HG03280 (cell line): Measurements from ENCODE around the gene PCSK6.

Source experiments
- ATAC-seq: cut with Tn5 transposase; IDR thresholded peaks from one replicate; pipeline ENCODE4 v1.9.1; 2021; ENCODE audit warnings: mild to moderate bottlenecking, moderate library complexity; ENCODE audit not compliant: unreplicated experiment

Gene PCSK6

DNA sequence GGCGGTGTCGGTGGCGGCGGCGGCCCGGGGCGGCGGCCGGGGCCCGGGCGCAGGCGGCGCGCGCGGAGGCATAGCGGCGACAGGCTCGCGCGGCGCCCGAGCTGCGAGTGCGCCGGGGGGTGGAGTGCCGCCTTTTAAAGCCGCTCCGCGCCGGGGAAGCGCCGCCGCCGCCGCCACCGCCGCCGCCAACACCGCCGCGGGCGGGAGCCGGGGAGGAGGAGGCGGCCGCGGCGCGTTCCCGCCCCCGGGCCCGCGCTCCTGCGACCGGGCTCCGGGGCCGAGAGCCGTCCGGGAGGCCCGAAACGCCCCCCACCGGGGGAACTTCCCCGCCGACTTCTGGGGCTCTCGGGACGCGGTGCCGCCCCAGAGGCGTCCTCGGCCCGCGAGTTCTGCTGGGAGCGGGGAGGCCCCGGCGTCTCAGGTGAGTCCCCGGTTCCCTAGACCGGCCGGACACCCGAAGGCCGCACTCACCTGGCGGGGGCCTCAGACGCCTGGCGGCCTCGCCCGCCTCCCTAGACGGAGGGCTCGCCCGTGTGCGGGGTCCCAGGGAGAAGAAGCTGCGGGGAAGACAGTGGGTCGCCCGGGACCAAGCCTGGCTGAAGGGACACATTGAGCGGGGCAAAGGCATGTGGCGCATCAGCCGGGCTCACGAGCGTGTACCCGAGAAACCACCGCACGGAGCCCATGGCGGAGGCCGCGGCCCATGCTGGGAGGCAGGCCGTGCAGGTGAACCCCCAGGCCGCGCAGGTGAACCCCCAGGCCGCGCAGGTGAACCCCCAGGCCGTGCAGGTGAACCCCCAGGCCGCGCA is at the start of gene PCSK6:
TSS of gene PCSK6 (minus strand) at position 109 of the 809 bp plus-strand sequence. CDS start at position 72, 37 bp downstream.
- no peak for ATAC-seq

DNA sequence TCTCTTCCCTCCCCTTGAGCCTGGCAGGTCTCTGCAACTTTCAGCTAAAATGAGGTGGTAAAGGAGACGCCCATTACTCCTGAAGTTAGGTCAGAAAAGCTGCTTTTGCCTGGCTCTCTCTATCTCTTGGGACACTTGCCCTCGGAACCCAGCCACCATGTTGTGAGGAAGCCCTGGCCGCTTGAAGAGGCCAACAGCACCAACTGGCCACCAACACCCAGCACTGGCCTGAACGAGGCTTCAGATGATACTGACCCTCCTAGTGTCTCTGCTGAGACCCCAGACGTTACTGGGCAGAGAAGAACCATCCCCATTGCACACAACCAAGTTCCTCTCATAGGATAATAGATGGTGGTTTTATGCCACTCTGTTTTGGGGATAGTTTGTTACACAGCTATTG is 49.5 kb upstream of the PCSK6 start:
- no peak for ATAC-seq

DNA sequence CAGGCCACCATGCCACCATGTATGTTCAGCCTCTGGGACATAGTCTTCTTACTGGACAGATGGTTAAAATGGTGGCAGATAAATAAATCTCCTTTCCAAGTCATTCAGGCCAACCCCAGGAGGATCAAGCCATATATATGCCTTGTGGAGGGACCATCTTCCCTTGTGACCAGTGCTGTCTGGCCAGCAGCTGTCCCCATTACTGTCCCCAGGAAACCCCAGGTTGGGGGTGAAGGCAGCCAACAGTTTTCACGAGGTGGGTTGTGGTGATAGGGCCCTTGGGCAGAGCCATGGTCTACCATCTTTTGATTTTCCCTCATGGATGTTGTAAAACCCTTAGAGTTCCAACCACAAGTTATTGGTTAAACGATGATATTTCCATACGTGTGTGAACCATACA is 48.7 kb upstream of the PCSK6 start:
- ATAC-seq = no peak

DNA sequence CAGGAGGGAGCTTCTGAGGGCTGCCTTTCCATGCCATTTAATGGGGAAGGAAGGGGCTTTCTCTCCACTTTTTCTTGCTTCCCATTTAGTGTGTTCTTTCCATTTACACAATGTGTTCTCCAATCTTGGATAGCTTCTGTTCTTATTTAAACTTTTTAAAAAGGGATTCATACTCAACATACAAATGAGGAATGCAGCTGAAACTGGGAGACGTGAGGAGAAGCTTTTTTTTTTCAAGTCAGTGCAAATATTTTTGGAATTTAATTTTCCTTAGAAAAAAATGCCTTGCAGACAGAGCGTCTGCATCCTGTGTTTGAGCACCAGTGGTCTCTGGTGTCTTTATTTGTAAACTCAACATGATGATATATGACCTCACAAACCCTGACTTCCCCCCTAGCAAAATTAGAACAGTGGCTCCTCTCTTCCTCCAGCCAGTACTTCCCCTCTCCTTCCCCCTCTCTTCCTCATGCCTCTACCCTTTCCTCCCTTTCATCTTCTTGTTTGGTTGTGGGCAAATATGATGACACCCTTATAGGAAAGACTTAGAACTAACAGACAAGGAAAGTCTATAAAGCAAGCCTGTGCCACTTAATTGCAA is 48.1 kb upstream of the PCSK6 start:
- no peak for ATAC-seq

DNA sequence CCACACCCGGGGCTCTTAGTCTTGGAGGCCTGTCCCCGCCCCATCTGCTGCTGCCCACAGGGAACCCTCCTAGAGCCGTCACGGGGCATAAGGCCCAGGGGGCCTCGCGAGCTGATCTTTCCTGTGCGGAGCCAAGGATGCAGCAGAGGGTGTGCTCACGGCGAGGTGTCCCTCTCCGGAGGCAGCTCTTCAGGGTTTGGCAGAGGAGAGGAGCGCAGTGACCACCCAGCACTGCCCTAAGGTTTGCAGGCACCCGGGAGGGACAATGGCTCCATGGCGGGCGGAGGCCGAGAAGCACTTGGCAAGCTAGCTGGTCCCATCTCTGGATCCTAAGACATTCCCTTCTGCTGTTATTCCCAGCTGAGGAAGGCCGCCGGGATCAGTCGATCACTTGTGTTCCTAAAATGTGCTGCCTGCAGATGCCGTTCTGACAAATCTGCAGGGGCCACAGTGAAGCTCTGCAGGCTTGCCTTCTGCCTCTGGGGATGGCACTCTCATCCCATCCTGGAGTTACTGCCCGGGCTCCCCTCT is 47.4 kb upstream of the PCSK6 start:
- ATAC-seq = no peak

DNA sequence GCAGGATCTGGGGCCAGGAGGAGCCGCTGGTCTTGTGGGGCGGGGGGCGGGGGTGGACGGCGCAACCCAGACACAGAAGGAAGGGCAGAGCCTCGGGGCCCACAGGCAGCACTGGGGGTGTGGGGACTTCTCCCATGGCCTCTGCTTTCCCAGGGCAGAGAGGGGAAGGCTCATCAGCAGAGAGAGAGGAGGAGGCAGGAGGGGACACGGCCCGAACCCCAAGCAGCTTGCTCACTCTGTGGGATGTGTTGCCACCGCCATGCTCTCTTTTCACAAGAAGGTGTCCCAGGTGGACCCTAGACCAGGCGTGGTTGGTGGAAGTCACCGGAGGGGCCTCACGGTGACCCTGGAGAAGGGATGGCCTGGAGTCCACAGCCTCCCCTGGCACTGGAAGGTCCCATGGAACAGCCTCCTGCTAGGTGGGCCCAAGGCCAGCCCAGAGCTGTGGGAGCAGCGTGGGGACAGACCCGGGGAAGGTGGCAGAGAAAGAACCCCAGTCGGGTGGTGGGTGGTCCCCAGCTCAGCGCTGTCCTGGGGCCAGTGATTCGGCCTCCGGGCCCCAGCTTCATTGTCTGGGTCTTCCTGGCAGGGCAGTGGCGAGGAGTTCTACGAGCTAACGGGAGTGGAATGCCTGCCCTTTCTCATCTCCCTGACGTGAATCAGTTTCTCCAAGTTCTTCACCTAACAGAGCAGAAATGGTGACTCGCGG is 46.8 kb upstream of the PCSK6 start:
- no peak for ATAC-seq

DNA sequence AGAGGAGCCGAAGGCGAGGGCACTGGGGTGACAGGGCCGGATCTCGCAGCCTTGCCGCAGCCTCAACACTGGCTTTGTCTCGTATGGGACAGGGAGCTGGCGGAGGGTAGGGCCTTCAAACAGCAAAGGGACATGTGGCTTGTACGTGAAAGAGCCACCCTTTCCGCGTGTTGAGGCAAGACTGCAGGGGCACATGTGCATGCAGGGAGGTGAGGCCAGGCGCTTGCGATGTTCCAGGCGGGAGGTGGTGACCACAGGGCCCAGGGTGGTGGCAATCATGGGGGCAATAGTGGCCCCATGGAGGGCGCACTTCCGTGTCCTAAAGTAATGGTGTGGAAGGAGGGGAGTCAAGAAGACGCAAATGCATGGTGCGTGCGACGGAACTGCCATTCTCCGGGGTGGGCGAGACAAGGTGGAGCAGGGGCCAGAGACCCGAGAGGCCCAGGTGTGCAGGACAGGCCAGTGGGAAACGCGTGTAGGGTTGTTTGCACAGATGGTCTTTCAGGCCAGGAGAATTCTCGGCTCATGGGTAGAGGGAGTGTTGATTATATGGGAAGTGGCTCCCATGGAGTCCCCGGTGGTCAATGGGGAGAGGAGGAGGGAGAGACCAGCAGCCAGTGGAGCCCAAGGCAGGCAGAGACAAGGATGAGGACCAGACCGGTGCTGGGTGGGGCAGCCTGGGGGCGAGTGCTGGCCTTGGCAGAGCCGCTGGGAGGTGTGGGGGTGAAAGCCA is 45.8 kb upstream of the PCSK6 start:
- ATAC-seq = no peak

DNA sequence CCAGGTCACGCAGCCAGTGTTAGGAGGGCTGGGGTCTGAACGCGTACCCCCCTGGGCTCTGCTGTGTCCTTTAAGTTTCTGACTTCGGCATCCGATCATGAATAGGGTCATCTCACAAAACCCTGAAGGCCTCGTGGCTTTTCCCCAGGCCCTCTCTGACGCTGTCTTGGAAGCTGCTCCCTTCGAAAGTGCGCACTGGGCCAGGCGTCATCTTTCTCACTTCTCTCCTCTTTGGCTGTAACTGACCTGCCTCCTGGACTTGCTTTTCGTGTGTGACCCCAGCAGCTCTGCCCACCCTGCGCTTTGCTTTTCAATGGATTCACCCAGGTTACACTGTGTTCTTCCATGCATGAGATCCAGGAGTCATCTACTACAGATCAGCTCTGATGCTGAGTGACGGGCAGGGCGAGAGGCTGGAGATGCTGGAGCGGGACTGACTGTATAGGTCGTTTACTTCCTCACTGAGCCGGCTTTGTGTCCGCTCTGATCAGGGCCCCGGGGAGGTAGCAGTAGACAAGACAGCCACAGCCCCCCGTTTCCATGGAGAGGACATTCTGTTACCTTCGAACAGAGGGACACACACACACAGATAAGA is 45.0 kb upstream of the PCSK6 start:
- ATAC-seq = no peak

DNA sequence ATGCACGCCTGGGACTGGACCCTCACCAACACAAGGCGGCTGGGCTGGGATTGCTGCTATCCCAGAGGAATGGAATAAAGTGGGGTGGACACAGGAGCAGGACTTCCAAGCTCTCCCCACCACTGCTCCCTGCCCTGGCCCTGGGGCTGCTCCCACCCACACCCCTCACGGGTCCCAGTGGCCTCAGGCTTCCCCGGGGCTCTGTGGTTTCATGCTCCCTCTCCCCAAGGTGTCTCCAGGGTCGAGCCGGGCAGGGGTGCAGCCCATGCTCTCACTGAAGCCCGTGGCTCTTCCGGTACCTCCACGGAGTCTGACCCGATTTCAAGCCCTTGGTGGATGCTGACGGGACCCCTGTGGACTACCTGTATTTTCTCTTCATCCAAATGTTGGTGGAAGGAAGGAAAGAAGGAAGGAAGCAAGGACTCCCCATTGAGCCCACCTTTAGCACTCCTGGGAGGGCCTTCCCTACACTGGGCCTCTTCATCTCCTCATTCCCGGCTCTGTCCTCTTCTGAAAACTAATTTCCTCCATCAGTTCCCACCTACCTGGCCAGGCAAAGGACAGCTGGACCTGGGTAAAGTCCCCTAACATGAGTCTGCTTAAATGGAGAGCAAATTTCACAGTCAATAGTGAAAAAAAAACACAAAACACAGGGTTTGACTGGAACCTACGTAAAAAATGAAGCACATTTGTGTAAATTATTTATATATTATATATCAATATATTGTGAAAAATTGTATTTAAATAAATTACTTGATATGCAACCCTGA is 44.0 kb upstream of the PCSK6 start:
- no peak for ATAC-seq

DNA sequence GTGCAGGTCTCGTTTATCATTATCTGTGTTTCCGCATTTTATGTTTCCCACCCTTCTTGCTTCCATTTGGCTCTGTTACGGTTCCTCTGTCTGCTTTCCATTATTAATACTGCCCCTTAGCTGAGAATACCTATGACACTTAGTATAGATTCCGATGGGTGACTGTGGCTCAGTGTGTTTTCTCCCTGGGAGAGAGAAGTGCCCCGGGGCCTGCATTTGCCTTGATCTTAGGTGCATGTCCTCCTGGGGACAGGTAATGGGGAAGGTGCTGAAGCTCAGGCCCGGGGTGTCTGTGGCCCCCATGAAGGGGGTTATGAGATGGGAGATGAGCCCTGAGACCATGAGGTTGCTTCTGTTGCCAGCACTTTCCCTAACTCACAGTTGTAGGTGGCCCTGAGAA is 43.4 kb upstream of the PCSK6 start:
- ATAC-seq = no peak

DNA sequence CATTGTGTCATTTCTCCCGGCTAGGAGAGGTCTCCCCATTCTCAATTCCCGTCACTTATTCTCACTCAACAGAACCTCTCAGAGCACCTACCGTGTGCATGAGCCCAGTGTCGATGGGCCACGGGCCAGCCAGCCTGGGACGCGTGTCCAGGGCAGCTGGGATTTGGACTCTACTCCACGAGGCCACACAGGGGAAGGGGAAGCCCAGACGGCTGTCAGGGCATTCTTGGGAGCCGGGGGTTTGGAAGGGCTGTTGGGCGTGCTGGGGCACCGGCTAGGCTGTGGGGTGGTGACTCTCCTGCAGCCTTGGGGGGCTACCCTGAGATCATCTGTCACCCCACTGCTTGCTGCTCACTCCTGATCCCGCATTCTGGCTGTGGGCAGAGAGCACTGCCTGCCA is 41.7 kb upstream of the PCSK6 start:
- no peak for ATAC-seq

DNA sequence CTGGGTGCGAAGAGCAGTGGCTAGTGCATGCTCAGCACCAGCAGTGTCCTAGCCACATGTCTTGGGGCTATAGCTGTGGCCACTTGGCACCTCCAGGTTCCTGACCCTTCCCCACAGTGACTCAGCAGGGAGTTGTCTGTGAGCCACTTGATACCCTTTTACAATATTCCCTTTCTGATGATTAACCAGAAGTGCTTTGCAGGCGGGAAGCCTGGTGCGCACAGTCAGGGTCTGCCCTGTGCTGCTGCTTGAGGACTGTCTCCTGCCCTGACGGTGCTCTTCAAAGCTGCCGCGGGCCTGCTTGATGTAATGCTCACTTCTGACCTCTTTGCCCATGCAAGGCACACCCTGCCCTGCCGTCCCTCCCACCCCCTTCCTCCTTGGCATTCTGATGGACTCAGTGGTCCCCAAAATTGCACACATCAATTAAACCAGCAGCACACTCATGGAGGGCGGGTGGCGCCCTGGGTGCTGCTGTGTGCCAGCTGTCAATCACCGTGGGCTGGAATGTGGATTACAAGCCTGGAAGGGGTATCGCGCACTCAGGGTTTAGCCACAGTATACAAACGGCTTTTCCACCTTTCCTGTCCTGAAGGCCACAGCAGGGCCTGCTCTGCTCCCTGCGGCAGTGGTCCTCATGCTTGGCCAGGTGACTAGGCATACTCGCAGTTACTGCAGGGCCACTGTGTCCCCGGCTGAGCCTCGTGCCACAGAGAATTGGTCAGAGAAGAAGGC is 40.9 kb upstream of the PCSK6 start:
- no peak for ATAC-seq

DNA sequence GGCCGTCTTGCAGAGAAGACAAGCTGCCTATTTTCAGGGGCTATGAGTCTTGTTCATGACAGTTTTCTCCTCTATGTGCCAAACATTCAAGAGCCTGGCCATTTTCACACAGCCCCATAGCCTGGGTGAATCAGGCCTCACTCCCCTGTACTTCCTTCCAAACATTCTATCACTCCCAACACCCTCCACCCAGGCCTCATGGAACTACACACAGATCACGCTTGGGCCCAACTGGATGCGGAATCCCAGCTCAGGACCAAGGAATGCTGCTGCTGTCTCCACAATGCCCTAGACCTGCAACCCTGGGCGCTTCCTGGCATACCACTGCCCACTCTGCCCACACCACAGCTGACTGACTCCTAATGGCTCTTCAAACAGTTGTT is 39.4 kb upstream of the PCSK6 start:
- ATAC-seq = no peak

DNA sequence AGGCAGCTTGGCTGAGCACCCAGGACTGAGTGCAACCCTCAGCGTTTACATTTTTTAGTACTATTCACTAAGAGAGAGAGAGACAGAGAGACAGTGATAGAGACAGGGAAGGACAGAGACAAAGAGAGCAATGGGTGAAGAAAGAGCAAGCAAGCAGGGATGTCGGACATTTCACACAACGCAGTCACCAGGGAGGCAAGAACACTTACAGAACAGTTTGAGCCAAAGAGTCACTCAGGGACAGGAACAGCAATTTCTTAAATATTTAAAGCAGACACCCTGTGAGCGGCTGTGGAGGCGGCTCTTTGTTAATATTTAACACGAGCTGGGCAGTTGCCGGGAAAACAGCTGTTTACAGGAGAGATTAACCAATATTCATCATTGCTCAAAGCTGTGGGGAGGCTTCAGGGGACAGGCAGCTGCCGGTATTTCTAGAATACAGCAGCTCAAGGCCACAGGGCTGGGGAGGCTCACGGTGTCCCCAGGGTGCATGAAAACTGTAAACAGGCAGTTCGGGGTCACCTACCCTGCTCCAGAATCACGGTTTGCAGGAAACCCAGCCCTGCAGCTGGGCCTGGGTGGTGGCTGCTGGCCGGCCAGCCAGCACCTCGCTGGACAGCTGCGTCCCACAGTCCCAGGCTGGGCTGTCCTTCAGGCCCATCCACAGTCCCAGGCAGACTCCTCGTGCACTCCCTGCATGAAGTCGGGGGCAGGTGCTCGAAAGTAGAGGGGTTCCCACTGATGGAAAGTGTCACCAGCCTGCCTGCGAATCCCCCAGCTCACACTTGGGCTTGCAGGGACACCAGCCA is 38.8 kb upstream of the PCSK6 start:
- ATAC-seq = no peak

DNA sequence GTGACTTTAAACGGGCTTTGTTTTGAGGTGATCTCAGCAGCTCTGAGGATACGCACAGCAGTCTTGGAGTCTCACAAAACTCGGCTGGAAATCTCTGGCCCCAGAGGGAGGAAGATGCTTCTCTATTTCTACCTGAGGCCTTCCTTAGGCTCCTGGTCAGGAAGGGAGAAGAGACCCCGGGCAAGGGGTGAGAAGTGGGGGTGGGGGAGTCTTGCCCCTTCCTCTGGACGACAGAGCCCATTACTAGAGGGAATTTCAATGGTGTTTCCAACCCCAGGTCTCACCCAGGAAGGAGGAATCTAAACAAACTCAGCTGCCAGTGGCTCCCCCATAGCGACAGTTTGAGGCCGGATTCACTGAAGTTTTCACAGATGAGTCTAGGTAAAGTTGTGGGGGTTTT is 37.4 kb upstream of the PCSK6 start:
- ATAC-seq = no peak

DNA sequence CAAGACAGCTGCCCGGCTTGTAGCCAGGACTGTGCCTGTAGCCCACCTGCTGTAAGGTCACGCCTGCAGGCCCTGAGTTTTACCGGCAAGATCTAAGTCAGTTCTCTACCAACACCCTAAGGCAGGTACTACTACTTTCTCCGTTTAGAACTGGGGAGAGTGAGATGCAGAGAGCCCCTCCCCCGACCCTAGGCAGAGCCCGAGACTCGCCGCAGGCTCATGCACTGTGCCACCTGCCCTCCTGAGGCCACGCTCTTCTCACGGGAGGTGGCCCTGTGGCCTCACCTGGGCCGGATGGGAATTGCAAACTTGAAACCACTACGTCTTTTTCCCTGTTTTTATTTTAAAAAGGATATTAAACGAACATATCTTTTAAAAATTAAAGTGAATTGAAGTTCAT is 36.9 kb upstream of the PCSK6 start:
- ATAC-seq = no peak

DNA sequence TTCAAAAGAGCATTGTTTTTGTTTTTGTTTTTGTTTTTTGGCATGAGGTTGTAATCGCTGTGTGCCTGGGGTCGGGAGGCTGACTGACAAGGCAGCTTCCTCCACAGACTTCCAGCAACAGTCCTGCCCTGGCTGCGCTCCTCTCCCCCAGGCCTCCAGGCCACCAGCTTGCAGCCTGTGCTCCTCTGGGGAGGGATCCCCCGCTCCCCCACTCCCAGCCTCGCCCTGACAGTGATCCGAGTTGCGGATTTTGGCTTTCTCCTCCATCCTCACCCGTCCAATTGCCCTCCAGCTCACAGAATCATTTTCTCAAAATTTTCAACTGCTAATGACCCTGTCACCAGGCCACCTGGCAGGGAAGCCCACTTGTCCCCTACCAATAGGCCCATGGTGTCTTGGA is 36.5 kb upstream of the PCSK6 start:
- ATAC-seq = no peak

DNA sequence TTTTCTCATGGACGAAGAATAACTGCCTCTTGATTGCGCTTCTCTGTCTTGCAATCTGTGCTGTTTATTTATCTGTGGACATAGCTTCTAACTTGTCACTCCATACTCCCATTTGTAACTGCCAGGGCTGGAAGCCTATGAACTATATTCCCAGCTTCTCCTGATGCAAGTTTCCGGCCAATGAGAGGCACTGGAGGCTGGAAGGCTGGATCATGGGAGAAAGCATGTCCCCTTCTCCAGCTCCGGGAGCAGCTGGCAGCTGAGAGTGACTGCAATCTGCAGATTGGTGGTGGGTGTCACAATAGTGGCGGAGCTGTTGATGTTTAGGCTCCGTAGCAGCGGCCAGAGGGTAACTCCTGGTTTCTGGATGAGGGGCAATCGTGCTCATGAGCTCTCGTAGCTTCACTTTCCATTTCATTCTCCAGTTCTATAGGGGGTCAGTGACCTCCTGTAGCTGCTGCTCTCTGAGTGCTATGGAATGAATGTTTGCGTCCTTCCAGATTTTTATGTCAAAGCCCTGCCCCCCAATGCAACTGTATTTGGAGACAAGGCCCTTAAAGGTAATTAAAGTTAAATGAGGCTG is 35.7 kb upstream of the PCSK6 start:
- no peak for ATAC-seq
